MM.1S (cell line): Measurements from ENCODE around the gene ZNF628.

Experiments used
- DNase-seq: peaks from one replicate; pipeline ENCODE4 v3.0.0-alpha.2; 2015
- H2AFZ ChIP-seq: fragments of 300-600 bp; sonication (generic); 2 replicates; pipeline ENCODE4 v1.6.0; 2016; ENCODE audit warnings: antibody characterized with exemption, low read length
- H3F3A ChIP-seq: fragments of 300-600 bp; sonication (generic); 2 replicates; pipeline ENCODE4 v1.6.1; 2016; ENCODE audit warnings: mild to moderate bottlenecking, antibody characterized with exemption, low read length, moderate library complexity, mixed read lengths; ENCODE audit not compliant: insufficient read depth
- H3K27ac ChIP-seq: fragments of 300-600 bp; sonication (generic); 2 replicates; pipeline ENCODE4 v1.5.1; 2016; ENCODE audit warnings: mild to moderate bottlenecking, low read length
- H3K27me3 ChIP-seq: fragments of 300-600 bp; sonication (generic); replicated peaks from 2 replicates; pipeline ENCODE4 v1.6.0; 2016; ENCODE audit warnings: low read length; ENCODE audit not compliant: insufficient read depth
- H3K36me3 ChIP-seq: fragments of 300-600 bp; sonication (generic); replicated peaks from 2 replicates; pipeline ENCODE4 v1.6.1; 2016; ENCODE audit warnings: mild to moderate bottlenecking, low read length, mixed read lengths; ENCODE audit not compliant: insufficient read depth
- H3K4me1 ChIP-seq: fragments of 300-600 bp; sonication (generic); 2 replicates; pipeline ENCODE4 v1.6.1; 2016; ENCODE audit warnings: low read length, mixed read lengths
- H3K4me2 ChIP-seq: fragments of 300-600 bp; sonication (generic); 2 replicates; pipeline ENCODE4 v1.6.0; 2016; ENCODE audit warnings: low read depth, low read length
- H3K4me3 ChIP-seq: fragments of 300-600 bp; sonication (generic); 2 replicates; pipeline ENCODE4 v1.5.1; 2016; ENCODE audit warnings: low read length, mixed read lengths
- H3K79me2 ChIP-seq: fragments of 300-600 bp; sonication (generic); 2 replicates; pipeline ENCODE4 v1.6.1; 2016; ENCODE audit warnings: mixed run types, low read length, mixed read lengths
- H3K9ac ChIP-seq: fragments of 300-600 bp; sonication (generic); 2 replicates; pipeline ENCODE4 v1.6.1; 2016; ENCODE audit warnings: low read length, mixed read lengths
- H3K9me2 ChIP-seq: fragments of 300-600 bp; sonication (generic); replicated peaks from 2 replicates; pipeline ENCODE4 v1.6.1; 2016; ENCODE audit warnings: mild to moderate bottlenecking, low read length, mixed read lengths; ENCODE audit not compliant: insufficient read depth
- H3K9me3 ChIP-seq: fragments of 300-600 bp; sonication (generic); replicated peaks from 2 replicates; pipeline ENCODE4 v1.6.1; 2016; ENCODE audit warnings: mild to moderate bottlenecking, low read length, mixed read lengths; ENCODE audit not compliant: insufficient read depth
- H4K20me1 ChIP-seq: fragments of 300-600 bp; sonication (generic); 2 replicates; pipeline ENCODE4 v1.6.1; 2016; ENCODE audit warnings: mild to moderate bottlenecking, low read length, moderate library complexity, mixed read lengths; ENCODE audit not compliant: insufficient read depth
- CTCF ChIP-seq: fragments of 300-600 bp; sonication (generic); IDR thresholded peaks from 2 replicates; pipeline ENCODE4 v1.5.1; 2016; ENCODE audit warnings: antibody characterized with exemption, low read length, mixed read lengths
- EZH2 ChIP-seq: fragments of 300-600 bp; sonication (generic); optimal IDR thresholded peaks from 2 replicates; pipeline ENCODE3; 2017; ENCODE audit warnings: low read depth, mild to moderate bottlenecking, antibody characterized with exemption, low read length, mixed read lengths
- EZH2phosphoT487 ChIP-seq: fragments of 300-600 bp; sonication (generic); IDR thresholded peaks from 2 replicates; pipeline ENCODE4 v1.6.1; 2018; ENCODE audit warnings: antibody characterized with exemption, low read length

Gene ZNF628

GRCh38 chr19:55493052-55493644, 16.7 kb downstream of the ZNF628 start:
- H3K9me2 ChIP-seq = no peaks in the 10 kb centered on the region
- no peaks in the 10 kb centered on the region for H3K9me3 ChIP-seq
- no peak for TF ChIP-seq CTCF
- no peak for TF ChIP-seq EZH2phosphoT487
- TF ChIP-seq EZH2 = no peak
- no peaks in the 10 kb centered on the region for H3K36me3 ChIP-seq
- no peaks in the 10 kb centered on the region for H3F3A ChIP-seq
- H3K4me1 ChIP-seq = no peaks in the 10 kb centered on the region
- peaks cover 95% of the 10 kb centered on the region for H3K27me3 ChIP-seq
- no peaks in the 10 kb centered on the region for H3K79me2 ChIP-seq
- no peak for DNase-seq
- H3K4me2 ChIP-seq = no peak overlapping the region
- H3K4me3 ChIP-seq = no peak overlapping the region
- H3K27ac ChIP-seq = no peak overlapping the region
- H2AFZ ChIP-seq = no peak overlapping the region
- H4K20me1 ChIP-seq = no peaks in the 10 kb centered on the region
- H3K9ac ChIP-seq = no peak overlapping the region

GRCh38 chr19:55493645-55494171, 17.3 kb downstream of the ZNF628 start:
- Histone ChIP-seq H3K9ac (no peak overlapping the region), H3F3A (no peaks in the 10 kb centered on the region), H3K27me3 (peaks cover 96% of the 10 kb centered on the region), H3K4me2 (no peak overlapping the region), H3K36me3 (no peaks in the 10 kb centered on the region), H3K4me3 (no peak overlapping the region), H3K9me2 (no peaks in the 10 kb centered on the region), H3K4me1 (no peaks in the 10 kb centered on the region), H3K9me3 (no peaks in the 10 kb centered on the region), H2AFZ (no peak overlapping the region), H4K20me1 (no peaks in the 10 kb centered on the region), H3K27ac (no peak overlapping the region), H3K79me2 (no peaks in the 10 kb centered on the region)
- DNase-seq = no peak
- no peak for TF ChIP-seq EZH2phosphoT487
- TF ChIP-seq CTCF = no peak
- no peak for TF ChIP-seq EZH2

GRCh38 chr19:55494172-55494761, 17.9 kb downstream of the ZNF628 start:
- H3K9ac ChIP-seq = no peak overlapping the region

More at GRCh38 chr19:55494172-55494761, 17.9 kb downstream of the ZNF628 start:
- no peak overlapping the region for H3K4me2 ChIP-seq
- no peaks in the 10 kb centered on the region for H3K79me2 ChIP-seq
- H3K9me2 ChIP-seq = no peaks in the 10 kb centered on the region
- DNase-seq = no peak
- TF ChIP-seq CTCF = no peak
- TF ChIP-seq EZH2phosphoT487 = no peak
- TF ChIP-seq EZH2 = no peak
- H3K9me3 ChIP-seq = no peaks in the 10 kb centered on the region
- H3F3A ChIP-seq = no peaks in the 10 kb centered on the region
- peaks cover 98% of the 10 kb centered on the region for H3K27me3 ChIP-seq
- H3K27ac ChIP-seq = no peak overlapping the region
- no peaks in the 10 kb centered on the region for H3K36me3 ChIP-seq
- H3K4me3 ChIP-seq = no peak overlapping the region
- no peak overlapping the region for H2AFZ ChIP-seq
- no peaks in the 10 kb centered on the region for H3K4me1 ChIP-seq
- H4K20me1 ChIP-seq = no peaks in the 10 kb centered on the region
